Type B pancreatic cell (in vitro differentiated cells): ENCODE data around the gene CD27. TPM values are rescaled to one million over a fixed set of nuclear protein-coding genes. Genes with fewer than 3 reads are reported as not detected.

Experiments used
- DNase-seq: peaks from one replicate; pipeline ENCODE4 v3.0.0; 2021; ENCODE audit warnings: mixed read lengths; ENCODE audit not compliant: unreplicated experiment; ENCODE audit errors: extremely low spot score
- H3K27ac Mint-ChIP-seq: 2 replicates; pipeline ENCODE4 v1.8.0; 2021; ENCODE audit warnings: mild to moderate bottlenecking, mixed read lengths
- H3K27me3 Mint-ChIP-seq: 2 replicates; pipeline ENCODE4 v1.8.0; 2021; ENCODE audit warnings: mixed read lengths
- H3K36me3 Mint-ChIP-seq: 2 replicates; pipeline ENCODE4 v1.8.0; 2021; ENCODE audit warnings: mixed read lengths
- H3K4me1 Mint-ChIP-seq: one replicate; pipeline ENCODE4 v1.8.0; 2021; ENCODE audit warnings: mixed read lengths; ENCODE audit not compliant: unreplicated experiment
- H3K4me3 Mint-ChIP-seq: 2 replicates; pipeline ENCODE4 v1.8.0; 2021; ENCODE audit warnings: mild to moderate bottlenecking, mixed read lengths
- H3K9me3 Mint-ChIP-seq: 2 replicates; pipeline ENCODE4 v1.8.0; 2021; ENCODE audit warnings: mixed read lengths
- total RNA-seq: library from RNA; stranded (reverse); gene quantifications from 2 replicates; pipeline ENCODE4 v1.2.1, GENCODE V29; 2021; ENCODE audit warnings: low replicate concordance
- TF ChIP-seq, protein P1 (sequence below): fragments of 200-600 bp; sonication (generic); conservative IDR thresholded peaks from 2 replicates; pipeline ENCODE4 v1.5.0; 2021; ENCODE audit warnings: antibody characterized with exemption, mild to moderate bottlenecking

CD27 gene
- total RNA-seq, 1 donor from 2014 or later, result not detected

DNA sequence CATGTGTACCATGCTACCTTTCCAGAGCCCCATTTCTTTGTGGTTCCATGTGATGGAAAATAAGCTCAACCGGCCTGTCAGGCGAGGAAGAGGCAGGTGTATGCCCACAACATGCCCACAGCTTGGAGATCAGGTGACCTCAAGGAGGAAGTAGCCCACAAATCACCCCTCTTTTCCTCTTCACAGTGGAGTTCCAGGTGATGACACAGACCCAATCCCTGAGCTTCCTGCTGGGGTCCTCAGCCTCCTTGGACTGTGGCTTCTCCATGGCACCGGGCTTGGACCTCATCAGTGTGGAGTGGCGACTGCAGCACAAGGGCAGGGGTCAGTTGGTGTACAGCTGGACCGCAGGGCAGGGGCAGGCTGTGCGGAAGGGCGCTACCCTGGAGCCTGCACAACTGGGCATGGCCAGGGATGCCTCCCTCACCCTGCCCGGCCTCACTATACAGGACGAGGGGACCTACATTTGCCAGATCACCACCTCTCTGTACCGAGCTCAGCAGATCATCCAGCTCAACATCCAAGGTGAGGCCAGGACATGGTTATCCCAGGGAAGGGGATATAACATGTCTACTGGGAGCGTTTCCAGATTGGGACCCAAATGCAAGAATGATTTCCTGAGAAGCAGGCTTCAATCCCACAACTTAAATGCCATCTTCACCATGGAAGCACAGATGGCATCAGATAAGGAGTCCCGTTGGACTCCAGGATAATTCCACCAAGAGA is 12.6 kb downstream of the CD27 start:
- Mint-ChIP-seq H3K4me3 (no peak overlapping the region), H3K4me1 (peaks cover 4% of the 10 kb centered on the region), H3K36me3 (peaks cover 33% of the 10 kb centered on the region), H3K27ac (no peak overlapping the region), H3K27me3 (no peaks in the 10 kb centered on the region), H3K9me3 (no peaks in the 10 kb centered on the region)
- TF ChIP-seq, protein P1, sequence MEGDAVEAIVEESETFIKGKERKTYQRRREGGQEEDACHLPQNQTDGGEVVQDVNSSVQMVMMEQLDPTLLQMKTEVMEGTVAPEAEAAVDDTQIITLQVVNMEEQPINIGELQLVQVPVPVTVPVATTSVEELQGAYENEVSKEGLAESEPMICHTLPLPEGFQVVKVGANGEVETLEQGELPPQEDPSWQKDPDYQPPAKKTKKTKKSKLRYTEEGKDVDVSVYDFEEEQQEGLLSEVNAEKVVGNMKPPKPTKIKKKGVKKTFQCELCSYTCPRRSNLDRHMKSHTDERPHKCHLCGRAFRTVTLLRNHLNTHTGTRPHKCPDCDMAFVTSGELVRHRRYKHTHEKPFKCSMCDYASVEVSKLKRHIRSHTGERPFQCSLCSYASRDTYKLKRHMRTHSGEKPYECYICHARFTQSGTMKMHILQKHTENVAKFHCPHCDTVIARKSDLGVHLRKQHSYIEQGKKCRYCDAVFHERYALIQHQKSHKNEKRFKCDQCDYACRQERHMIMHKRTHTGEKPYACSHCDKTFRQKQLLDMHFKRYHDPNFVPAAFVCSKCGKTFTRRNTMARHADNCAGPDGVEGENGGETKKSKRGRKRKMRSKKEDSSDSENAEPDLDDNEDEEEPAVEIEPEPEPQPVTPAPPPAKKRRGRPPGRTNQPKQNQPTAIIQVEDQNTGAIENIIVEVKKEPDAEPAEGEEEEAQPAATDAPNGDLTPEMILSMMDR, result no peak
- no peak for DNase-seq

DNA sequence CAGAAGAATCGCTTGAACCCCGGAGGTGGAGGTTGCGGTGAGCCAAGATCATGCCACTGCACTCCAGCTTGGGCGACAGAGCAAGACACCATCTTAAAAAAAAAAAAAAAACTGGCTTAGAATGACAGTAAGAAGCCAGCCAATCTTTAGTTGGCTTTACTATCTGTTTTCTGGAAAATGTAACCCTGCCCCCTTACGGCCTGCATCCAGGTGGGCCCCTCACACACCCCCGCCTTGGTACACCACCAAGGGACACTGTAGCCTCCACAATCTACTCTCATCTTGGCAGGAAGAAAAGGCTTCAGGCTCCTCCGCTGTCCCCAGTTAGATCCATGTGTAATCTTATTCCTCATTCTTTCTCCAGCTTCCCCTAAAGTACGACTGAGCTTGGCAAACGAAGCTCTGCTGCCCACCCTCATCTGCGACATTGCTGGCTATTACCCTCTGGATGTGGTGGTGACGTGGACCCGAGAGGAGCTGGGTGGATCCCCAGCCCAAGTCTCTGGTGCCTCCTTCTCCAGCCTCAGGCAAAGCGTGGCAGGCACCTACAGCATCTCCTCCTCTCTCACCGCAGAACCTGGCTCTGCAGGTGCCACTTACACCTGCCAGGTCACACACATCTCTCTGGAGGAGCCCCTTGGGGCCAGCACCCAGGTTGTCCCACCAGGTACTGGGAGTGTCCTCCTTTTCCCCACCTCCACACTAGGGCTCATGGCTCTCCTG is 13.7 kb downstream of the CD27 start:
- Mint-ChIP-seq H3K4me1 (no peaks in the 10 kb centered on the region), H3K36me3 (peaks cover 35% of the 10 kb centered on the region), H3K4me3 (no peak overlapping the region), H3K9me3 (no peaks in the 10 kb centered on the region), H3K27me3 (no peaks in the 10 kb centered on the region), H3K27ac (no peak overlapping the region)
- TF ChIP-seq, protein P1, result no peak
- no peak for DNase-seq

DNA sequence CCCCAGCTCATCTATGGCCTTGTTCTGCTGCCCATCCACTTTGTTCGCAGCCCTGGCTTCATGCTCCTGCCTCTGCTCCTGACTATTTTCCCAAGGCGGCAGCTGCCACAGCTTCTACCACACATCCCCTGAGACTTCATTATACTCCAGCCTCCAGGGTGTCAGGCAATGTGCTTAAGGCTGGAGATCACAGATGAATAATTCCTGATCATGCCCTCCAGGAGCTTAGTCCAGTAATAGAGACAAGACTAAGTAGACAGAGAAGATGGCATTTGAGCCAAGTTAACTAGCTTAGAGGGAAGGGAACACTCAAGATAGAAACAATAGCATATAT is 14.2 kb downstream of the CD27 start:
- no peak for DNase-seq
- H3K27me3 Mint-ChIP-seq, result no peaks in the 10 kb centered on the region
- no peaks in the 10 kb centered on the region for H3K9me3 Mint-ChIP-seq
- H3K4me1 Mint-ChIP-seq, result no peaks in the 10 kb centered on the region
- H3K27ac Mint-ChIP-seq, result no peak overlapping the region
- TF ChIP-seq, protein P1, result no peak
- H3K36me3 Mint-ChIP-seq, result peaks cover 37% of the 10 kb centered on the region
- H3K4me3 Mint-ChIP-seq, result no peak overlapping the region

DNA sequence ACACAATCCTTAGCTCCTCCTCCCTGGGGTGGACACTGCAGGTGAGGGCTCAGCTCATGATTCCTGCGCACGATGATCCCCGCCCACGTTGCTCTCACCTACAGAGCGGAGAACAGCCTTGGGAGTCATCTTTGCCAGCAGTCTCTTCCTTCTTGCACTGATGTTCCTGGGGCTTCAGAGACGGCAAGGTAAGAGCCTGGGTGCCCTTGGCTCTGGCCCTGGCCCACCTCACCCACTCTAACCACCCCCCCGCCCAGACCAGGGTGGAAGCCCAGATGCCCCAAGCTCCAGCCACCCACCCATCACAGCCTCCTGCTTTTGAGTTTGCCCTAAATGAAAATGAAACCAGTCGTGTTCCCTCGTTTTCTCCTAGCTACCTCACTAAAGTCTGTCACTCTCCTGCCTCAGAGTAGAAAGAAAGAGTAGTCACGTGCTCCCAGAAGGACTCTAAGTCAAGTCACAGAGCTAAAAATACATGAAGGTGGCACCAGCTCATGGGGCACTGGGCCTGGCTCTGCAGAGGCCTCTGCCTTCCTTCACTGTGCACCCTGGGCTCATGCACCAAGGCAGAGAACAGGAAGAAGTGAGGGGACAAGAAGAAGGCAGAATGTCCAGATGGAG is 16.1 kb downstream of the CD27 start:
- H3K36me3 Mint-ChIP-seq, result peaks cover 51% of the 10 kb centered on the region
- peak overlapping the region; percentile 17 for H3K27ac Mint-ChIP-seq
- no peaks in the 10 kb centered on the region for H3K27me3 Mint-ChIP-seq

DNA sequence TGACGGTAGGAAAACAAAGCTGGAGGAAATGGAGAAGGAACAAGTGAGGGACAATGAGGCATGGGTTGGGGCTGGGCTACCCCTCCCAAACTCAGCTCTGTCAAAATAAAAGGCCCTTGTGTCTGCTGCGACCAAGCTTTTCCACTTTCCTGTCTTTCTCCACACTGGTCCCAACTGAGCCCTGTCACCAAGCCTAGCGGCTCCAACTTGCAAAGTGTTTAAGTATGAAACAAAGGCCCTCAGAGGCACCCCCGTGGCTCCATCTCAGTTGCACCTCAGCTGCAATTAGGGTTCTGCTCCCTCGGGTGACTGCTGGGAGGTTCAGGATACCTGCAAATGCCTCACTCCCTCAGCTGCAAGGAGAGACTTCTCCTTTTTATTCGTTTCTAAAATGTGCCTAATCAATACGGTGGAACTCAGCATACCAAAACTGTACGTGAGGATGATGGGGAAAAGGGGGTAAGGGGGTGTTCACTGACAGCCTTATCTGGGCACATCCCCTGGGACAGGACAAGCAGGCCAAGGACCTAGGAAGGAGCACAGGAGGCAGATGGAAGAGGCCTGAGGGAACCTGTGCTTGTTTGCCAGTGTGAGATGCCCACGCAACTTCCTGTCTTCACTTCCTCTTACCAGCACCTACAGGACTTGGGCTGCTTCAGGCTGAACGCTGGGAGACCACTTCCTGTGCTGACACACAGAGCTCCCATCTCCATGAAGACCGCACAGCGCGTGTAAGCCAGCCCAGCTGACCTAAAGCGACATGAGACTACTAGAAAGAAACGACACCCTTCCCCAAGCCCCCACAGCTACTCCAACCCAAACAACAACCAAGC is 16.9 kb downstream of the CD27 start:
- TF ChIP-seq, protein P1, result no peak
- no peaks in the 10 kb centered on the region for H3K9me3 Mint-ChIP-seq
- no peaks in the 10 kb centered on the region for H3K27me3 Mint-ChIP-seq
- no peak overlapping the region for H3K4me3 Mint-ChIP-seq
- peaks cover 51% of the 10 kb centered on the region for H3K36me3 Mint-ChIP-seq
- H3K27ac Mint-ChIP-seq, result peak overlapping the region; percentile 17
- DNase-seq, result no peak
- H3K4me1 Mint-ChIP-seq, result no peaks in the 10 kb centered on the region

More for the DNA sequence above, 16.1 kb downstream of the CD27 start:
- H3K4me3 Mint-ChIP-seq, result no peak overlapping the region
- no peak for DNase-seq
- no peaks in the 10 kb centered on the region for H3K9me3 Mint-ChIP-seq
- H3K4me1 Mint-ChIP-seq, result no peaks in the 10 kb centered on the region
- TF ChIP-seq, protein P1, result no peak
